Upper lobe of right lung (tissue), 1 donor: Measurements from ENCODE around the gene DIP2C. TPM values are rescaled to one million over a fixed set of nuclear protein-coding genes. Genes with fewer than 3 reads are reported as not detected.
A peak's percentile ranks its signal among the peaks of the same experiment; 100 is the strongest.

Experiments used
- ATAC-seq: fragments of 200-7000 bp; cut with Tn5 transposase; one replicate; pipeline ENCODE4 v1.9.1; 2020; ENCODE audit warnings: mild to moderate bottlenecking, moderate library complexity
- DNase-seq: peaks from one replicate; pipeline ENCODE4 v3.0.0-alpha.2; 2020
- H3K27ac ChIP-seq: fragments of 200-600 bp; one replicate; pipeline ENCODE4 v1.8.0; 2022
- H3K27me3 ChIP-seq: fragments of 200-600 bp; one replicate; pipeline ENCODE4 v1.8.0; 2022; ENCODE audit warnings: mild to moderate bottlenecking
- H3K36me3 ChIP-seq: fragments of 200-600 bp; one replicate; pipeline ENCODE4 v1.8.0; 2022
- H3K4me1 ChIP-seq: fragments of 200-600 bp; one replicate; pipeline ENCODE4 v1.8.0; 2022
- H3K4me3 ChIP-seq: fragments of 200-600 bp; one replicate; pipeline ENCODE4 v1.8.0; 2022; ENCODE audit warnings: mild to moderate bottlenecking
- H3K9me3 ChIP-seq: fragments of 200-600 bp; one replicate; pipeline ENCODE4 v1.8.0; 2022
- CTCF ChIP-seq: fragments of 200-600 bp; IDR thresholded peaks from one replicate; pipeline ENCODE4 v1.8.0; 2022; ENCODE audit warnings: antibody characterized with exemption
- intact Hi-C: fragments of 100-400 bp; cut with DNase I; formaldehyde crosslinking; loops from one replicate; pipeline ENCODE4 v1.11.0; 2022
- total RNA-seq: library from RNA; stranded (reverse); fragmentation: NEBNext Ultra II Directional; extraction: Animal tissue kit (Norgen Biotek cat#: 25700); gene quantifications from one replicate; pipeline ENCODE4 v1.2.1, GENCODE V29; 2021
- donor health status: DM: no; HTN: yes; CAD: no; lungs with severe emphysema.

Gene DIP2C
- total RNA-seq, 1 donor from 2014 or later: 17.3 TPM

DNA sequence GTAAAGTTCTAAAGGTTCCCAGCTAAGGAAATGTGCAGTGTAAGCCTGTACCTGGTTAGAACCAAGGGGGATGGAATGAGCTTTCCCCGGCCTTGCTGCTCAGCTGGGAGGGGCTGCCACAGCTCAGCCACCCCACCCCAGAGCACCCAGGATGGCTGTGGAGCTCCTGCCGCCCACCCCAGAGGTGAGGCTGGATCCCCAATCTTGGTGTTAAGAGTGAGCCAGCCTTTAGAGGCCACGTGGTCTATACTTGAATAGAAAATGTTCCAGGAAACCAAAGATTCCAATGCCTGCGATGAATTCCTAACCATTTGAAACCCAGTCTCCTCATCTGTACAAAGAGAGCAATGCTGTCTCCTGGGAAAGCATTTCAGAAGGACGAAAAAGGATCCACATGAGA is 16.5 kb downstream of the DIP2C start:
- Histone ChIP-seq H3K4me3 (no peak overlapping the region), H3K36me3 (no peaks in the 10 kb centered on the region), H3K27ac (no peak overlapping the region), H3K27me3 (no peaks in the 10 kb centered on the region), H3K4me1 (no peaks in the 10 kb centered on the region), H3K9me3 (no peaks in the 10 kb centered on the region)
- ATAC-seq (no peak), DNase-seq (no peak)
- TF ChIP-seq CTCF: no peak
- intact Hi-C loops: no loop called here

DNA sequence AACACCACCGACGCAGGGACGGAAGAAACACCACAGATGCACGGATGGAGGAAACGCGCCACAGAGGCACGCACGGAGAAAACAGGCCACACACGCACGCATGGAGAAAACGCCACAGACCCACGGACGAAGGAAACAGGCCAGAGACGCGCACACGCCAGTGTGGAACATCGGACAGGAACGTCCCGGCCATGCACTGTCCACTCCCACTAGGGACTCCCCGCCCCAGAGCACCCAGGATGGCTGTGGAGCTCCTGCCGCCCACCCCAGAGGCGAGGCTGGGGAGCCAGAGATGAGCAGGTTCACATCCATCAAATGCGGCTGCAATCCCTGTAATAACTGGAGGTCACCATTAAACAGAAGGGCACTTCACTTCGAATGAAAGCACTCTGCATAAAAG is 17.3 kb downstream of the DIP2C start:
- peak; percentile 60 for DNase-seq
- Histone ChIP-seq H3K4me3 (no peak overlapping the region), H3K9me3 (no peaks in the 10 kb centered on the region), H3K36me3 (no peaks in the 10 kb centered on the region), H3K4me1 (no peaks in the 10 kb centered on the region), H3K27me3 (no peaks in the 10 kb centered on the region), H3K27ac (no peak overlapping the region)
- no peak for TF ChIP-seq CTCF
- intact Hi-C loops: no loop called here
- no peak for ATAC-seq

GRCh38 chr10:670990-671389 is 18.5 kb downstream of the DIP2C start:
- no peaks in the 10 kb centered on the region for H3K27me3 ChIP-seq
- no peak for TF ChIP-seq CTCF
- no peaks in the 10 kb centered on the region for H3K36me3 ChIP-seq
- intact Hi-C loops: no loop called here
- H3K27ac ChIP-seq: no peak overlapping the region
- ATAC-seq: no peak
- no peak overlapping the region for H3K4me3 ChIP-seq
- no peaks in the 10 kb centered on the region for H3K4me1 ChIP-seq
- no peaks in the 10 kb centered on the region for H3K9me3 ChIP-seq
- peak; percentile 52 for DNase-seq

DNA sequence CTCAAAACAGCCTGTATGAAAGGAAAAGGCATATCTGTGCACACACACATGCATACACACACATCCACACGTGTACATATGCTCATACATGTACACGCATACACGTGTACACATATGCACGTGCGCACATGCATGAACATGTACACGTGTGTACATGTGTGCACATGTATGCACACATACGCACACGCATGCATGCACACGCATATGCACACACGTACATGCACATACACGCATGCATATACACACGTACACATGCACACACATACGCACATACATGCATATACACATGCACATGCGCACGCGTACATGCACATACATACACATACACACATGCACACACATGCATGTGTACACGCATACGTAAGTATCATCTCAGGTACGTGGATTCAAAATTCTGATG is 19.4 kb downstream of the DIP2C start:
- ATAC-seq: no peak
- TF ChIP-seq CTCF: no peak
- no peaks in the 10 kb centered on the region for H3K9me3 ChIP-seq
- DNase-seq: no peak
- no peaks in the 10 kb centered on the region for H3K4me1 ChIP-seq
- intact Hi-C loops: no loop called here
- no peak overlapping the region for H3K4me3 ChIP-seq
- no peaks in the 10 kb centered on the region for H3K36me3 ChIP-seq
- no peak overlapping the region for H3K27ac ChIP-seq
- no peaks in the 10 kb centered on the region for H3K27me3 ChIP-seq

DNA sequence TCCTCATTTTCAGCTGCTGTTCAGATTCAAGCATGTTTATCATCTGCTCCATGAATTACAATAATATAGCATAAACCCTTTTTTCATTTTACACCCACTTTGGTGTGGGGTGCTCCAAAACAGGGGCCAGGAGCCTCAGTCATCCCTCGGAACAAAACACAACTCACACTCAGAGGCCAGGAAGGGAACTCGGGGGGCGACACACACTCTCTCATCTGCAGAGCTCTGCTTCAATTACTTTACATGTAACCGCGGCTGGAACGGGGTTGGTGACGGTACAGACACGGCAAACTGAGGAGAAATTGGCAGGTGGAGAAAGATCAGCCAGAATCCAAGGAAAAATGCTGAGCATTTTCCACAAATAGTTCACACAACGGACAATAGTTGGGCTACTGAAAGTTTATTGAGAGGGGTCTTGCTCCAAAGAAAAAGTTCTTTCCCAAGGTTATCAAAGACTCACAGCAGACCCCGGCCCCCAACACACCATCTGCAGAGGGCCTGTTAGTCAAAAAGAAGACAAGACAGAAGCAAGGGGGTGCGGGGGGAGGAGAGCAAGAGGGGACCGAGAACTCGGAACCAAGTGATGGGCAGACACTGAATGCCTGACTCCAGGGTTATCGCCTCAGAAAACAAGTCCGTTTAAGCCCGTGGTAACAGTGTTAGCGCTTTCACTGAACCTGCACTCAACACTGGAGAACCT is 20.5 kb downstream of the DIP2C start:
- intact Hi-C loops: no loop called here
- no peak for TF ChIP-seq CTCF
- Histone ChIP-seq H3K4me1 (no peaks in the 10 kb centered on the region), H3K36me3 (no peaks in the 10 kb centered on the region), H3K9me3 (no peaks in the 10 kb centered on the region), H3K27ac (no peak overlapping the region), H3K4me3 (no peak overlapping the region), H3K27me3 (no peaks in the 10 kb centered on the region)
- DNase-seq (no peak), ATAC-seq (no peak)
